Lower lobe of right lung (tissue), 2 donors: ENCODE results near the gene FCHSD1. TPM values are rescaled to one million over a fixed set of nuclear protein-coding genes. Genes with fewer than 3 reads are reported as not detected.

Experiments used
- ATAC-seq, 2 donors: fragments of 200-7000 bp; cut with Tn5 transposase; one replicate each; pipeline ENCODE4 v1.9.1; 2020 to 2022; ENCODE audit warnings: mild to moderate bottlenecking in 2 of 2, moderate library complexity in 2 of 2
- DNase-seq: peaks from one replicate; pipeline ENCODE4 v3.0.0-alpha.2; 2020
- H3K27ac ChIP-seq: fragments of 200-600 bp; one replicate; pipeline ENCODE4 v1.8.0; 2022
- H3K27me3 ChIP-seq: fragments of 200-600 bp; one replicate; pipeline ENCODE4 v1.8.0; 2022; ENCODE audit warnings: low read depth
- H3K36me3 ChIP-seq: fragments of 200-600 bp; one replicate; pipeline ENCODE4 v1.8.0; 2022; ENCODE audit warnings: mild to moderate bottlenecking
- H3K4me1 ChIP-seq: fragments of 200-600 bp; one replicate; pipeline ENCODE4 v1.8.0; 2022
- H3K4me3 ChIP-seq: fragments of 200-600 bp; one replicate; pipeline ENCODE4 v1.8.0; 2022; ENCODE audit warnings: mild to moderate bottlenecking
- H3K9me3 ChIP-seq: fragments of 200-600 bp; one replicate; pipeline ENCODE4 v1.8.0; 2022
- intact Hi-C: fragments of 100-400 bp; cut with DNase I; formaldehyde crosslinking; loops from one replicate; pipeline ENCODE4 v1.11.0; 2022
- total RNA-seq: library from RNA; stranded (reverse); fragmentation: NEBNext Ultra II Directional; extraction: Animal tissue kit (Norgen Biotek cat#: 25700); gene quantifications from one replicate; pipeline ENCODE4 v1.2.1, GENCODE V29; 2021
- TF ChIP-seq, protein P1 (sequence below): fragments of 200-600 bp; IDR thresholded peaks from one replicate; pipeline ENCODE4 v1.8.0; 2022; ENCODE audit warnings: antibody characterized with exemption, mild to moderate bottlenecking
- donor health status: DM: no; HTN: yes; CAD: no; lungs with severe emphysema.

Gene FCHSD1
- total RNA-seq, 1 donor from 2014 or later, result 20.4 TPM

DNA sequence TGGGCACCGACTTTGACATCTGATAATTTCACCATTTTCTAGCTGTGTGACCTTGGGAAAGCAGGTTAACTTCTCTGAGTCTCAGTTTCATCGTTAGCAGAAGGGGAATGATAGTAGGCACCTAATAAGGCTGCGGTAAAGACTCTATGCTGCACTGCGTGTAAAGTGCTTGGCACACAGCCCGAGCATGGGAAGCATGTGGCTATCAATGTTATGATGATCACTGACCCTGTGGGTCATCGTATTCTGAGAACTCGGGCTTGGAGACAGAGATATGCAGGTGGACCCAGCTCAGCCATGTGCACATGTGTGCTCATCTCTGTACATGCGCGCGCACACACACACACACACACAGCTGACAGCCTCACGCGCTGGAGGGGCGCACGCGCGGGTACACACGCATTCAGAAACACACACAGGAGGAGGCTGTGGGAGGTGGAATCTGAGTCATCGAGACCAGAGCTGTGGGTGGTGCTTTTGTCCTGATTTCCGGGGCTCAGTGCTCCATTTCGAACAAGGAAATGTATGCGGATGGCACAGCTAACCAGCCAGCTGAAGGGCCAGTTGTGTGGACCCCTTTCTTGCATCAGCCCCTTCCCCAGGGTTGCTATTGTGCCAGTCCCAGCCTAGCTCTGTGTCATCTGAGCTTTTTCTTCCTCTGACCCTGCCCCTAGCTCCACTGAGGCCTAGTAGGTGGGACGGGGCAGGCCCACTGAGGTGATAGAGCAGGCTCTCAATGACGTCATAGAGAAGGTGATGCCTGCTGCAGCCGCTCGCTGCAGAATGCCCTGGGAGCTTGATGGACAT, 41.9 kb upstream of the FCHSD1 start:
- no peak overlapping the region for H3K4me3 ChIP-seq
- peaks cover 11% of the 10 kb centered on the region for H3K4me1 ChIP-seq
- H3K27ac ChIP-seq, result no peak overlapping the region
- H3K36me3 ChIP-seq, result no peaks in the 10 kb centered on the region
- DNase-seq (no peak), ATAC-seq (peak; percentile 13 to 14)
- intact Hi-C loops, result loop anchor here (10.0 kb wide), 1 partner anchor 262 kb away; the partner anchor contains the start of gene PCDH12
- TF ChIP-seq, protein P1, sequence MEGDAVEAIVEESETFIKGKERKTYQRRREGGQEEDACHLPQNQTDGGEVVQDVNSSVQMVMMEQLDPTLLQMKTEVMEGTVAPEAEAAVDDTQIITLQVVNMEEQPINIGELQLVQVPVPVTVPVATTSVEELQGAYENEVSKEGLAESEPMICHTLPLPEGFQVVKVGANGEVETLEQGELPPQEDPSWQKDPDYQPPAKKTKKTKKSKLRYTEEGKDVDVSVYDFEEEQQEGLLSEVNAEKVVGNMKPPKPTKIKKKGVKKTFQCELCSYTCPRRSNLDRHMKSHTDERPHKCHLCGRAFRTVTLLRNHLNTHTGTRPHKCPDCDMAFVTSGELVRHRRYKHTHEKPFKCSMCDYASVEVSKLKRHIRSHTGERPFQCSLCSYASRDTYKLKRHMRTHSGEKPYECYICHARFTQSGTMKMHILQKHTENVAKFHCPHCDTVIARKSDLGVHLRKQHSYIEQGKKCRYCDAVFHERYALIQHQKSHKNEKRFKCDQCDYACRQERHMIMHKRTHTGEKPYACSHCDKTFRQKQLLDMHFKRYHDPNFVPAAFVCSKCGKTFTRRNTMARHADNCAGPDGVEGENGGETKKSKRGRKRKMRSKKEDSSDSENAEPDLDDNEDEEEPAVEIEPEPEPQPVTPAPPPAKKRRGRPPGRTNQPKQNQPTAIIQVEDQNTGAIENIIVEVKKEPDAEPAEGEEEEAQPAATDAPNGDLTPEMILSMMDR, result no peak
- H3K9me3 ChIP-seq, result no peaks in the 10 kb centered on the region
- H3K27me3 ChIP-seq, result peaks cover 4% of the 10 kb centered on the region

DNA sequence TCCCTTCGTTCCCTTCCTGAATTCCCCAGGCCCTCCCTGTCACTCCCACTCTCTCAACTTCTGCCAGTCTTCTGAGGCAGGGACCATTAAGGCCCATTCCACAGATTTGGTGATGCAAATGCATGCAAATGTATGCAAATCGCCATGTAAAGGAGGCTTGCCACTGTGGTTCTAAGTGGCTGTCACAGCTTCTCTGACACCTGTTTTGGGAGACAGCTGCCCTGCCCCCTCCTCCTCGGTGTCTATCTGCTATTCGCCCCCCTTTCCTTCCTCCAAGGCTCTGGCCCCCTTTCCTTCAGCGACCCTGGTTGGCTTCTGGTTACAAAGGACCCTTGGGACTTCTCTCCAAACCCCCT, 41.3 kb upstream of the FCHSD1 start:
- intact Hi-C loops, result loop anchor here (10.0 kb wide), 1 partner anchor 262 kb away; the partner anchor contains the start of gene PCDH12
- ATAC-seq (no peak), DNase-seq (no peak)
- peaks cover 11% of the 10 kb centered on the region for H3K4me1 ChIP-seq
- no peaks in the 10 kb centered on the region for H3K27me3 ChIP-seq
- H3K4me3 ChIP-seq, result peak overlapping the region; percentile 35
- H3K9me3 ChIP-seq, result no peaks in the 10 kb centered on the region
- no peak overlapping the region for H3K27ac ChIP-seq
- TF ChIP-seq, protein P1, result no peak
- no peaks in the 10 kb centered on the region for H3K36me3 ChIP-seq

DNA sequence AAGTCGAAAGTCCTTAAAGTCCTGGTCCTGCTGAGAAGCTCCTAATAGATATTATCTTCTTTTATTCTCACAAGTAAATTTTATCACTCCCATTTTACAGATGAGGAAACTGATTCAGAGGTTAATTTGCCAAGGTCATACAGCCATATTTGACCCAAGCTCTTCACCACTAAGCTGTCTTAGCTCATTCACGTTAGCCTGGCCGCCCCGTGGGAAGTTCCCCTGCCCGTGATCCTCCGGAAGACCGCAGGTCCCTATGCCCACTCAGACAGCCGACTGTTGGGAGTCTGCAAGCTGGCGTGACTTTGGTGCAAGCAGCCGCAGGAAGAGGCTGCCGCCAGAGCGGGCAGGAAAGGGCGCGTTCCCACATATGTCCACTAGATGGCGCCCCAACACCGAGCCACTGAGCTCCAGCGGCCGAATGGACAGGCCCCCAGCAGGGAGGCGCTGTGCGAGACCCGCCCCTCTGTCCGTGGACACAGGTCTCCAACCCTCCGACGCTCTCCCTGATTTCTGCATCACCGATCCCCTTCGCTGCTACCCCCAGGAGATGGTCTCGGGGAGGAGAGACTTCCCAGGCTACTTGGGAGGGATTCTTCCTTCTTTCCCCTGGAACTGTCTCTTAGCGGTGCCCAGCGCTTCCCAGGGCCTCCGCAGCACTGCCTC, 40.8 kb upstream of the FCHSD1 start:
- intact Hi-C loops, result loop anchor here (10.0 kb wide), 1 partner anchor 263 kb away; the partner anchor contains the start of gene PCDH12
- Histone ChIP-seq H3K4me1 (peaks cover 11% of the 10 kb centered on the region), H3K9me3 (no peaks in the 10 kb centered on the region), H3K36me3 (no peaks in the 10 kb centered on the region), H3K27ac (no peak overlapping the region), H3K4me3 (peak overlapping the region; percentile 35), H3K27me3 (no peaks in the 10 kb centered on the region)
- peak; percentile 94 to 96 for ATAC-seq
- peak; percentile 90 for DNase-seq
- TF ChIP-seq, protein P1, result peak; percentile 100

DNA sequence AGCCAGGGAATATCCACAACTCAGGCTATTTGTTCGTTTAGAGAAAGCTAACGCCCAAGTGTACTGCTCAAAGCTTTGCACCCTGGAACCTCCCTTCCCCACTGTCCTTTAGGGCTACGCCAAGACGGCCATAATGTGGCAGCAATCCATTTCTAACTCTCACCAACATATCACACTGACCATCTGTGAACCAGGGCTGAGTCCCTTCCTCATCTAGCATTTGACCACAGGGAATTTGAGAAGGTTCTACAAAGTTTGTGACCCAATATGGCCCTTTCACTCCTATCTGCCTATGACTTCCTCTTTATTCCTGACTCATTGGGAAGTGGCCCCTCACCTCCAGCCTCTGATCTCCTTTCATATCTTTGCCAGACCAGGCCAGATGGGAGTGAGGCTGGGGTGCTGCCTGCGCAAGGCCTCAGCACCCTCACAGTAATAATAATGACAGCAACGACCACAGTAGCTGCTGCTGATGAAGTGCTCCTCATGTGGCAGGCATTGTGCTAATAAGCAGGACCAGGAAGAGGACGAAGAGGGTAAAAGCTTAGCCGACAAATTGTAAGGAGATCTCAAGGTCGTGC, 40.2 kb upstream of the FCHSD1 start:
- Histone ChIP-seq H3K27ac (no peak overlapping the region), H3K4me3 (no peak overlapping the region), H3K9me3 (no peaks in the 10 kb centered on the region), H3K4me1 (peaks cover 11% of the 10 kb centered on the region), H3K36me3 (no peaks in the 10 kb centered on the region), H3K27me3 (no peaks in the 10 kb centered on the region)
- ATAC-seq (no peak), DNase-seq (no peak)
- TF ChIP-seq, protein P1, result no peak
- intact Hi-C loops, result loop anchor here (10.0 kb wide), 1 partner anchor 263 kb away; the partner anchor contains the start of gene PCDH12

DNA sequence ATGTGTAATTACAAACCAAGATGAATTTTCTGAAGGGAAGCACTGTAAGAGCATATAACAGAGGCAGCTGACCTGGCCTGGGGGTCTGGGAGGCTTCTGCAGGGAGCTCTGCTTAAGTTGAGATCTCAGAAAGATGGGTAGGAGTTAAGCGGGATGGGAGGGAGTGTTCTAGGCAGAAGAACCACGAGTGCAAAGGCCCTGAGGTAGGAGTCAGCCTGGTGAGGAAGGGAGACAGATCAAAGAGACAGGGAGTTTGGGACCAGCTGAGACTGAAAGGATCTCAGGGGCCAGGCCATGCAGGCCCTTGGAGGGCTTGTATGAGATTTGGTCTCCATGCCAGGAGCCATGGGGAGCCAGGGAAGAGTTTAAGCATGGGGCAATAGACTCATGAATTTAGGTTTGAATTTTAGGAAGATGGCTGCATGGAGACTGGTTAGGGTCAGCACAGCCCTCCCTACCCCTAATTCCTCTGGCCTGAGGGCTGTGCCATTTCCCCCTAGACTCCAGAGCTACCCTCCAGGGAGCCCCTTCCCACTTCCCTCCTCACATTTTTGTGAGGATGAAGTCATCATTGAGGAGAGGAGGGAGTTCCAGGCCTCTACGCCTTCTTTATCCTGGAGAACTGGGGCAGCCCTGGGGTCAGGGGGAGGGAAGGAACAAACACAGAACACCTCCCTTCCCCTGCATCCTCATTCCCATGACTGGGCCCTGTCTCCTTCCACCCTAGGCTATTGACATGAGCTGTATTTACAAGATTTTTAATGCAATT, 35.6 kb upstream of the FCHSD1 start:
- Histone ChIP-seq H3K4me3 (no peak overlapping the region), H3K27me3 (no peaks in the 10 kb centered on the region), H3K4me1 (peaks cover 23% of the 10 kb centered on the region), H3K9me3 (no peaks in the 10 kb centered on the region), H3K36me3 (no peaks in the 10 kb centered on the region), H3K27ac (no peak overlapping the region)
- intact Hi-C loops, result no loop called here
- TF ChIP-seq, protein P1, result no peak
- no peak for DNase-seq
- ATAC-seq, result no peak
